HepG2 (cell line): ENCODE results near the gene TARDBP. TPM values are rescaled to one million over a fixed set of nuclear protein-coding genes. Genes with fewer than 3 reads are reported as not detected.

Experiments
- ATAC-seq: fragments of 200-7000 bp; cut with Tn5 transposase; 3 replicates; pipeline ENCODE4 v1.9.1; 2020; ENCODE audit warnings: mild to moderate bottlenecking, moderate library complexity
- BruUV-seq: library from RNA; stranded (reverse); fragments of 400-500 nt; replicated peaks from 2 replicates; lab custom pipeline; 2021; lab: Mats Ljungman, UMichigan
- CTCF ChIA-PET: fragments of 300-600 bp; formaldehyde crosslinking; extraction: SDS; loops from one replicate; lab custom pipeline; 2021; ENCODE audit warnings: low total read pairs, inconsistent platforms, low intra/inter-chr PET ratio; lab: Yijun Ruan, JAX
- POLR2A ChIA-PET: fragments of 350-600 bp; sonication (Branson Sonifier 250); formaldehyde crosslinking; loops from one replicate; lab custom pipeline; 2020; ENCODE audit warnings: antibody characterized with exemption, inconsistent platforms; lab: Yijun Ruan, JAX
- DNase-seq: peaks from one replicate; pipeline ENCODE4 v3.0.0-alpha.2; 2015; ENCODE audit warnings: low spot score
- FAIRE-seq: peaks from 3 replicates; lab custom pipeline; 2011; peaks lifted over from hg19 to GRCh38; lab: Jason Lieb, UNC
- H2AFZ ChIP-seq: one replicate; pipeline ENCODE4 v1.6.1; 2011; ENCODE audit warnings: low read length, inconsistent platforms
- H3K27ac ChIP-seq: fragments of 300-600 bp; 3 replicates; pipeline ENCODE4 v1.8.0; 2011; ENCODE audit warnings: mixed run types, mild to moderate bottlenecking, mixed read lengths, low read length, inconsistent platforms; ENCODE audit not compliant: insufficient read depth; ENCODE audit errors: extremely low read length
- H3K27me3 ChIP-seq, 2 experiments: fragments of 200-600 bp in 1 of 2; 2 replicates in 1 of 2; 3 replicates in 1 of 2; pipeline versions ENCODE4 v1.6.0 to v1.8.0; 2011; ENCODE audit warnings: low read length in 2 of 2, mild to moderate bottlenecking in 2 of 2, moderate library complexity in 2 of 2, inconsistent platforms in 1 of 2; ENCODE audit not compliant: insufficient read depth in 2 of 2, control insufficient read depth in 1 of 2
- H3K36me3 ChIP-seq, 2 experiments: fragments of 200-600 bp in 1 of 2; replicated peaks in 1 of 2; 2 replicates in 1 of 2; 3 replicates in 1 of 2; pipeline versions ENCODE4 v1.5.1 to v1.8.0; 2011; ENCODE audit warnings: low read length in 2 of 2, inconsistent platforms in 1 of 2; ENCODE audit not compliant: insufficient read depth in 2 of 2, control insufficient read depth in 1 of 2
- H3K4me1 ChIP-seq: 2 replicates; pipeline ENCODE4 v1.5.1; 2012; ENCODE audit warnings: low read length, inconsistent platforms; ENCODE audit not compliant: insufficient read depth
- H3K4me2 ChIP-seq: 2 replicates; pipeline ENCODE4 v1.6.0; 2011; ENCODE audit warnings: low read depth, low read length, inconsistent platforms
- H3K4me3 ChIP-seq, 3 experiments: fragments of 200-600 bp in 1 of 3; sonication (generic), shearing (Covaris generic) in 1 of 3; replicated peaks in 1 of 3; 2 replicates each; pipeline ENCODE4 v1.5.1; 2011 to 2016; ENCODE audit warnings: low read length in 3 of 3, inconsistent platforms in 2 of 3, low read depth in 2 of 3, mild to moderate bottlenecking in 2 of 3, control low read depth in 1 of 3, mixed read lengths in 1 of 3; ENCODE audit not compliant: insufficient read depth in 1 of 3
- H3K79me2 ChIP-seq: one replicate; pipeline ENCODE4 v1.6.1; 2011; ENCODE audit warnings: low read length, inconsistent platforms; ENCODE audit not compliant: insufficient read depth
- H3K9ac ChIP-seq: 2 replicates; pipeline ENCODE4 v1.6.0; 2011; ENCODE audit warnings: mild to moderate bottlenecking, low read depth, low read length, inconsistent platforms; ENCODE audit not compliant: insufficient read depth
- H3K9me3 ChIP-seq: 2 replicates; pipeline ENCODE4 v1.5.1; 2012; ENCODE audit warnings: mild to moderate bottlenecking, low read length
- H4K20me1 ChIP-seq: 2 replicates; pipeline ENCODE4 v1.6.0; 2011; ENCODE audit warnings: inconsistent platforms, mild to moderate bottlenecking, low read length, moderate library complexity; ENCODE audit not compliant: insufficient read depth
- ADNP ChIP-seq: sonication (generic); formaldehyde crosslinking; IDR thresholded peaks from 2 replicates; pipeline ENCODE4 v1.4.0; 2020; ENCODE audit warnings: missing genetic modification reagents
- HDAC6 ChIP-seq: fragments of 200-600 bp; sonication (generic); IDR thresholded peaks from 2 replicates; pipeline ENCODE4 v1.7.0; 2017; ENCODE audit warnings: mild to moderate bottlenecking, antibody characterized with exemption, low read length, low read depth
- SP140L ChIP-seq: sonication (generic); formaldehyde crosslinking; IDR thresholded peaks from 2 replicates; pipeline ENCODE4 v1.4.0; 2020; ENCODE audit warnings: missing genetic modification reagents, borderline replicate concordance
- TBX2 ChIP-seq: sonication (generic); formaldehyde crosslinking; IDR thresholded peaks from 2 replicates; pipeline ENCODE4 v1.5.0; 2020; ENCODE audit warnings: missing genetic modification reagents, mild to moderate bottlenecking, borderline replicate concordance
- ZKSCAN8 ChIP-seq: IDR thresholded peaks from 2 replicates; pipeline ENCODE4 v1.6.1; 2016; ENCODE audit warnings: borderline replicate concordance, missing genetic modification reagents, missing compliant biosample characterization
- ZNF343 ChIP-seq: sonication (generic); formaldehyde crosslinking; IDR thresholded peaks from 2 replicates; pipeline ENCODE4 v1.4.0; 2020; ENCODE audit warnings: mild to moderate bottlenecking, missing genetic modification reagents
- ZNF747 ChIP-seq: sonication (generic); formaldehyde crosslinking; IDR thresholded peaks from 2 replicates; pipeline ENCODE4 v1.8.1; 2023; ENCODE audit warnings: missing genetic modification reagents, mild to moderate bottlenecking, borderline replicate concordance
- WGBS: methylation state at CpG from one replicate; pipeline ENCODE4 v1.1.6; 2017; ENCODE audit warnings: low lambda C conversion rate; 5-methylcytosine and 5-hydroxymethylcytosine counted together
- in situ Hi-C: cut with HindIII; loops from 2 replicates; pipeline ENCODE4 v1.10.0; 2017; ENCODE audit warnings: low pct_unique_long_range_greater_than_20kb; ENCODE audit not compliant: extremely low pct_ligation_motif_present
- intact Hi-C: fragments of 100-400 bp; cut with micrococcal nuclease; formaldehyde crosslinking; loops from one replicate; pipeline ENCODE4 v1.10.0; 2022; ENCODE audit not compliant: unreplicated experiment
- polyA plus RNA-seq, 8 experiments: library from polyadenylated mRNA; depleted of rRNA in 3 of 8; stranded (reverse) in 7 of 8; unstranded in 1 of 8; fragments of >200 nt; fragmentation: Illumina TruSeq in 4 of 8; extraction: Trizol in 4 of 8; gene quantifications; 2 replicates each; pipeline versions ENCODE4 v1.2.1 to v1.2.3, GENCODE V29; 2011 to 2016; ENCODE audit warnings: low read depth in 4 of 8, missing spikeins in 1 of 8, mixed read lengths in 1 of 8; ENCODE audit not compliant: insufficient read depth in 1 of 8
- total RNA-seq, 5 experiments: library from RNA; depleted of rRNA; stranded (reverse); fragments of >200 nt; fragmentation: Illumina TruSeq; extraction: Trizol; gene quantifications; 2 replicates each; pipeline ENCODE4 v1.2.3, GENCODE V29; 2016; ENCODE audit warnings: low read depth in 1 of 5
- TF ChIP-seq, protein P1 (sequence below): sonication (generic); formaldehyde crosslinking; IDR thresholded peaks from 2 replicates; pipeline ENCODE4 v1.5.0; 2020; ENCODE audit warnings: mild to moderate bottlenecking, missing genetic modification reagents, borderline replicate concordance
- TF ChIP-seq, protein P2 (sequence below): sonication (generic); formaldehyde crosslinking; IDR thresholded peaks from 2 replicates; pipeline ENCODE4 v1.8.1; 2023; ENCODE audit warnings: missing genetic modification reagents, mild to moderate bottlenecking, borderline replicate concordance

Gene TARDBP
- total and polyA plus RNA-seq, 2 of the 13 experiments (the other 11 are each of a cell fraction or from before 2014, with no cell fraction given), result 62.4 to 93.0 TPM

DNA sequence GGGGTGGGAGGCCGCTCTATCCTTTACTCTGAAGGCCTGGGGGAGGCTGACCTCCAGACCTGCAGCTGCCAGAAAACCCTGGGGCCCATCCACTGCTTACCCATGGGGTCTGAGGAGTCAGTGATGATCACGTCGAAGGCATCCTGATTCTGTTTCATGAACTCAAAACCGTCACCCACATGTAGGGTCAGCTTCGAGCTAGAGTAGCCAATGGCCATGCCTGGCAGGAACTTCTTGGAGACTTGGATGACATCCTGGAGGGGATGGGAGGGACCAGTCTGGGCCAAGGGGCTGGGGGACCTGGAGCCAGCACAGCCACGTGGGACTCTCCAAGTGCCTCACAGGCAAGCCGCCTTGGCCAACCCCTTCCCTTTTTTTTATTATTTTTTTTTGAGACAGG, 44.0 kb downstream of the TARDBP start:
- H3K79me2 ChIP-seq, result peaks cover 16% of the 10 kb centered on the region
- WGBS, result 80% methylated on average over 3 of the region's 7 CpGs
- DNase-seq, result no peak
- TF ChIP-seq ZNF747, result no peak
- TF ChIP-seq, protein P1, sequence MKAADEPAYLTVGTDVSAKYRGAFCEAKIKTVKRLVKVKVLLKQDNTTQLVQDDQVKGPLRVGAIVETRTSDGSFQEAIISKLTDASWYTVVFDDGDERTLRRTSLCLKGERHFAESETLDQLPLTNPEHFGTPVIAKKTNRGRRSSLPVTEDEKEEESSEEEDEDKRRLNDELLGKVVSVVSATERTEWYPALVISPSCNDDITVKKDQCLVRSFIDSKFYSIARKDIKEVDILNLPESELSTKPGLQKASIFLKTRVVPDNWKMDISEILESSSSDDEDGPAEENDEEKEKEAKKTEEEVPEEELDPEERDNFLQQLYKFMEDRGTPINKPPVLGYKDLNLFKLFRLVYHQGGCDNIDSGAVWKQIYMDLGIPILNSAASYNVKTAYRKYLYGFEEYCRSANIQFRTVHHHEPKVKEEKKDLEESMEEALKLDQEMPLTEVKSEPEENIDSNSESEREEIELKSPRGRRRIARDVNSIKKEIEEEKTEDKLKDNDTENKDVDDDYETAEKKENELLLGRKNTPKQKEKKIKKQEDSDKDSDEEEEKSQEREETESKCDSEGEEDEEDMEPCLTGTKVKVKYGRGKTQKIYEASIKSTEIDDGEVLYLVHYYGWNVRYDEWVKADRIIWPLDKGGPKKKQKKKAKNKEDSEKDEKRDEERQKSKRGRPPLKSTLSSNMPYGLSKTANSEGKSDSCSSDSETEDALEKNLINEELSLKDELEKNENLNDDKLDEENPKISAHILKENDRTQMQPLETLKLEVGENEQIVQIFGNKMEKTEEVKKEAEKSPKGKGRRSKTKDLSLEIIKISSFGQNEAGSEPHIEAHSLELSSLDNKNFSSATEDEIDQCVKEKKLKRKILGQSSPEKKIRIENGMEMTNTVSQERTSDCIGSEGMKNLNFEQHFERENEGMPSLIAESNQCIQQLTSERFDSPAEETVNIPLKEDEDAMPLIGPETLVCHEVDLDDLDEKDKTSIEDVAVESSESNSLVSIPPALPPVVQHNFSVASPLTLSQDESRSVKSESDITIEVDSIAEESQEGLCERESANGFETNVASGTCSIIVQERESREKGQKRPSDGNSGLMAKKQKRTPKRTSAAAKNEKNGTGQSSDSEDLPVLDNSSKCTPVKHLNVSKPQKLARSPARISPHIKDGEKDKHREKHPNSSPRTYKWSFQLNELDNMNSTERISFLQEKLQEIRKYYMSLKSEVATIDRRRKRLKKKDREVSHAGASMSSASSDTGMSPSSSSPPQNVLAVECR, result no peak
- TF ChIP-seq SP140L (CRISPR knock-in tag), result no peak
- TF ChIP-seq ADNP (CRISPR knock-in tag), result no peak
- TF ChIP-seq, protein P2, sequence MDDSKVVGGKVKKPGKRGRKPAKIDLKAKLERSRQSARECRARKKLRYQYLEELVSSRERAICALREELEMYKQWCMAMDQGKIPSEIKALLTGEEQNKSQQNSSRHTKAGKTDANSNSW (CRISPR knock-in tag), result no peak
- TF ChIP-seq HDAC6, result no peak
- TF ChIP-seq TBX2, result no peak
- no peak for TF ChIP-seq ZNF343 (CRISPR knock-in tag)
- no peak for TF ChIP-seq ZKSCAN8 (CRISPR knock-in tag)
- H3K4me2 ChIP-seq, result no peak overlapping the region
- in situ Hi-C loops, result no loop called here
- H3K36me3 ChIP-seq, result peaks cover 5 to 23% of the 10 kb centered on the region in 2 experiments; a peak in 4 of 5 replicates
- H2AFZ ChIP-seq, result no peak overlapping the region
- H3K9ac ChIP-seq, result no peak overlapping the region
- intact Hi-C loops, result no loop called here
- FAIRE-seq, result no peak
- H3K4me3 ChIP-seq, result no peak overlapping the region
- H3K4me1 ChIP-seq, result peaks cover 52% of the 10 kb centered on the region
- ChIA-PET POLR2A (interaction anchor here (2.6 kb wide), 1 partner anchor 9 kb away, joined by 11 read pairs; the partner anchor contains the start of gene MASP2), CTCF (no interaction called here)
- BruUV-seq, result no TSS peak
- no peaks in the 10 kb centered on the region for H3K9me3 ChIP-seq
- H4K20me1 ChIP-seq, result peaks cover 3% of the 10 kb centered on the region; the same call in 1 of the 2 replicates
- H3K27ac ChIP-seq, result no peak overlapping the region
- no peak for ATAC-seq
- no peaks in the 10 kb centered on the region; a peak in 1 of 5 replicates for H3K27me3 ChIP-seq
